Fibroblast of lung (primary cell): Measurements from ENCODE around the gene SELENOO.

Source experiments
- EZH2 ChIP-seq: IDR thresholded peaks from 2 replicates; pipeline ENCODE4 v1.5.1; 2012; ENCODE audit warnings: low read length, control low read depth, mild to moderate bottlenecking; ENCODE audit errors: missing control alignments
- TF ChIP-seq, protein P1 (sequence below), 2 donors: IDR thresholded peaks in 1 of 2; conservative IDR thresholded peaks in 1 of 2; 1 replicate in 1 of 2; 2 replicates in 1 of 2; pipeline ENCODE4 v1.5.1; 2011 to 2012; ENCODE audit warnings: low read length in 2 of 2, control low read depth in 1 of 2, inconsistent platforms in 1 of 2, low read depth in 1 of 2, mild to moderate bottlenecking in 1 of 2

DNA sequence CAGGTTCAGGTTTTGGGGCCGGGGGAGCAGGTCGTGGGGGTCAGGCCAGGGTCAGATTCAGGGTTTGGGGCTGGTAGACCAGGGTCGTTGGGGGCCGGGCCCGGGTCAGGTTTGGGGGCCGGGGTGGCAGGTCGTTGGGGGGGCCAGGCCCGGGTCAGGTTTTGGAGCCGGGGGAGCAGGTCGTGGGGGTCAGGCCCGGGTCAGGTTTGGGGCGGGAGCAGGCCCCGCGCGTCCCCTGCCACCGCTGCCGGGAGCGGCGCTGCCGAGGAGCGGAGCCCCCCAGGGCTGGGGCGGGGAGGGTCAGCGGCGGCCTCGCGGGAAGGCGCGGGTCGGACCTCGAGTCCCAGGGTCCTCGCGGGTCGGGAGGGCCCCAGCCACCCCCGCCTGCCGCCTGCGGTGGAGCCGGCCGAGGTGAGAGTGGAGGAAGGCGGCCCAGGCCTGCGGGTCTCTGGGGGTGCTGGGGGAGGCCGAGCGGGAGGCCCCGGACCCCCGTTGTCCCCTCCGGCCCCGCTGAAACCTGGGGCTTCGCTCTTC is 14.6 kb upstream of the SELENOO start:
- TF ChIP-seq, protein P1, sequence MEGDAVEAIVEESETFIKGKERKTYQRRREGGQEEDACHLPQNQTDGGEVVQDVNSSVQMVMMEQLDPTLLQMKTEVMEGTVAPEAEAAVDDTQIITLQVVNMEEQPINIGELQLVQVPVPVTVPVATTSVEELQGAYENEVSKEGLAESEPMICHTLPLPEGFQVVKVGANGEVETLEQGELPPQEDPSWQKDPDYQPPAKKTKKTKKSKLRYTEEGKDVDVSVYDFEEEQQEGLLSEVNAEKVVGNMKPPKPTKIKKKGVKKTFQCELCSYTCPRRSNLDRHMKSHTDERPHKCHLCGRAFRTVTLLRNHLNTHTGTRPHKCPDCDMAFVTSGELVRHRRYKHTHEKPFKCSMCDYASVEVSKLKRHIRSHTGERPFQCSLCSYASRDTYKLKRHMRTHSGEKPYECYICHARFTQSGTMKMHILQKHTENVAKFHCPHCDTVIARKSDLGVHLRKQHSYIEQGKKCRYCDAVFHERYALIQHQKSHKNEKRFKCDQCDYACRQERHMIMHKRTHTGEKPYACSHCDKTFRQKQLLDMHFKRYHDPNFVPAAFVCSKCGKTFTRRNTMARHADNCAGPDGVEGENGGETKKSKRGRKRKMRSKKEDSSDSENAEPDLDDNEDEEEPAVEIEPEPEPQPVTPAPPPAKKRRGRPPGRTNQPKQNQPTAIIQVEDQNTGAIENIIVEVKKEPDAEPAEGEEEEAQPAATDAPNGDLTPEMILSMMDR (conservative IDR thresholded peaks at IDR 0.05 in 1 of 2, IDR thresholded peaks at IDR 0.05 in 1 of 2; ENCODE audit: low read depth in 1 of 2, low read length in 2 of 2): no peak
- no peak for TF ChIP-seq EZH2
